Muscle of leg (tissue), 11 donors: ENCODE data around the gene CUX1. TPM values are rescaled to one million over a fixed set of nuclear protein-coding genes. Genes with fewer than 3 reads are reported as not detected.

Experiments
- DNase-seq: peaks from one replicate; pipeline ENCODE4 v3.0.0; 2013
- H3K27ac ChIP-seq: one replicate; pipeline ENCODE4 v1.5.1; 2013; ENCODE audit warnings: mild to moderate bottlenecking, low read length, control low read depth
- H3K27me3 ChIP-seq: one replicate; pipeline ENCODE4 v1.6.1; 2013; ENCODE audit warnings: low read length; ENCODE audit not compliant: control insufficient read depth, insufficient read depth
- H3K36me3 ChIP-seq: one replicate; pipeline ENCODE4 v1.6.1; 2013; ENCODE audit warnings: low read length; ENCODE audit not compliant: control insufficient read depth, insufficient read depth
- H3K4me1 ChIP-seq: one replicate; pipeline ENCODE4 v1.6.1; 2013; ENCODE audit warnings: low read length; ENCODE audit not compliant: control insufficient read depth, insufficient read depth
- H3K4me3 ChIP-seq: one replicate; pipeline ENCODE4 v1.5.1; 2013; ENCODE audit warnings: low read length, control low read depth
- H3K9me3 ChIP-seq: replicated peaks from 2 replicates; pipeline ENCODE4 v1.6.1; 2013; ENCODE audit warnings: low read depth, low read length; ENCODE audit not compliant: control insufficient read depth
- WGBS: methylation state at CpG from one replicate; pipeline ENCODE4 v1.1.5; 2013; ENCODE audit warnings: missing lambda C conversion rate; ENCODE audit not compliant: insufficient coverage; 5-methylcytosine and 5-hydroxymethylcytosine counted together
- polyA plus RNA-seq, 8 donors: library from polyadenylated mRNA; unstranded; fragments of 120-200 nt; gene quantifications; one replicate each; pipeline versions ENCODE4 v1.2.1 to v1.2.3, GENCODE V29; 2013; ENCODE audit warnings: inconsistent platforms in 1 of 8, low replicate concordance in 1 of 8; ENCODE audit not compliant: insufficient read length in 8 of 8, insufficient read depth in 1 of 8
- total RNA-seq: library from RNA; stranded (reverse); fragments of 120-200 nt; gene quantifications from one replicate; pipeline ENCODE4 v1.2.4, GENCODE V29; 2013

CUX1 gene
- total and polyA plus RNA-seq, 9 donors: 29.4 to 46.9 (median 40.8) TPM

GRCh38 chr7:102186306-102186705, 368.9 kb downstream of the CUX1 start:
- Histone ChIP-seq H3K27ac (no peak overlapping the region), H3K4me3 (no peak overlapping the region), H3K27me3 (no peaks in the 10 kb centered on the region), H3K4me1 (peaks cover 5% of the 10 kb centered on the region), H3K9me3 (no peaks in the 10 kb centered on the region), H3K36me3 (peaks cover 40% of the 10 kb centered on the region)
- WGBS: 65% methylated on average over 3 of the region's 6 CpGs
- DNase-seq: no peak

DNA sequence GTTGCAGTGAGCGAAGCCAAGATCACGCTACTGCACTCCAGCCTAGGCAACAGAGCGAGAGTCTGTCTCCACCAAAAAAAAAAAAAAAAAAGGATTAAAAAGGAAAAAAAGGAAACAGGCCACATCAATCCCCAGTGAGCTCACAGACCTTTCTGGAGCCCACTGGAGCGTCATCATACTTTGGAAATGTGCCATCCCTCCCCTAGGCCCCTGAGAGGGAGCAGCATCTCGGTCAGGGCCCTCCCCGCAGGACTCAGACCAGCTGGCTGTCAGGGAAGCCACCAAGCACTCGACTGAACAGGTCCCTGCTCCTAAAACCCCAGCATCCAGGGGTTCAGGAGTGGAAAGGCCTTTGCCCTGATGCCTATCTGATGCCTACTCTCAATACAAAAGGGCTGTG, 371.3 kb downstream of the CUX1 start:
- peak; percentile 30 for DNase-seq
- Histone ChIP-seq H3K27ac (no peak overlapping the region), H3K4me3 (no peak overlapping the region), H3K9me3 (no peaks in the 10 kb centered on the region), H3K36me3 (peaks cover 60% of the 10 kb centered on the region), H3K27me3 (no peaks in the 10 kb centered on the region), H3K4me1 (peaks cover 2% of the 10 kb centered on the region)
- 46% methylated on average over 3 of the region's 7 CpGs for WGBS

GRCh38 chr7:102189756-102190155, 372.3 kb downstream of the CUX1 start:
- Histone ChIP-seq H3K27ac (no peak overlapping the region), H3K9me3 (no peaks in the 10 kb centered on the region), H3K36me3 (peaks cover 62% of the 10 kb centered on the region), H3K4me1 (peaks cover 2% of the 10 kb centered on the region), H3K27me3 (no peaks in the 10 kb centered on the region), H3K4me3 (no peak overlapping the region)
- WGBS: 87% methylated on average over 7 of the region's 7 CpGs
- no peak for DNase-seq

DNA sequence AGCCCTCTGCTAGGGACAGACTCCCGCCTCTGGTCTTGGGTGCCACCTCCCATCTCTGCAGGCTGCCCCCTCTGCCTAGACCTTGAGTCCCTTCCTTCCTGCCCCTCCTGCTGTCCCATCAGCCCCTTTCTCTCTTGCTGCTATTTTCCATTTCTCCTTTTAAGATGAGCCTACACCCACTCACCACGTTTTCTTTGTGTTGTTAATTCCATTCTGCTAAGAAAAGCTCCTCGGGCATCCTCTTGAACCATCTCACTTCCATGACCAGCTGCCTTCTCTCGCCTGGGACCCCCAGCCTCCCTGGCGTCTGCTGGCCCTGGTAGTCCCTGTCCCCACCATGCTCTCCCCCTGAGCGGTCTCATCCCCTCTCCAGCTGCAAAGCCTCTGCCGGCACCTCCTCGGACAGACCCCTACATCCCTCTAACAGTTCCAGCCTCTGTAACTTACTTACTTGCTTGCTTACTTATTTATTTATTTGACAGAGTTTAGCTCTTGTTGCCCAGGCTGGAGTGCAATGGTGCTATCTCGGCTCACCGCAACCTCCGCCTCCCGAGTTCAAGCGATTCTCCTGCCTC, 373.4 kb downstream of the CUX1 start:
- 76% methylated on average over 5 of the region's 13 CpGs for WGBS
- no peak overlapping the region for H3K4me3 ChIP-seq
- no peak for DNase-seq
- H3K27ac ChIP-seq: no peak overlapping the region
- peaks cover 2% of the 10 kb centered on the region for H3K4me1 ChIP-seq
- peaks cover 59% of the 10 kb centered on the region for H3K36me3 ChIP-seq
- H3K27me3 ChIP-seq: no peaks in the 10 kb centered on the region
- H3K9me3 ChIP-seq: no peaks in the 10 kb centered on the region

GRCh38 chr7:102191556-102192379, 374.3 kb downstream of the CUX1 start:
- Histone ChIP-seq H3K27ac (no peak overlapping the region), H3K4me1 (peaks cover 2% of the 10 kb centered on the region), H3K36me3 (peaks cover 62% of the 10 kb centered on the region), H3K27me3 (no peaks in the 10 kb centered on the region), H3K9me3 (no peaks in the 10 kb centered on the region), H3K4me3 (no peak overlapping the region)
- no peak for DNase-seq
- WGBS: 76% methylated on average over 17 of the region's 17 CpGs

DNA sequence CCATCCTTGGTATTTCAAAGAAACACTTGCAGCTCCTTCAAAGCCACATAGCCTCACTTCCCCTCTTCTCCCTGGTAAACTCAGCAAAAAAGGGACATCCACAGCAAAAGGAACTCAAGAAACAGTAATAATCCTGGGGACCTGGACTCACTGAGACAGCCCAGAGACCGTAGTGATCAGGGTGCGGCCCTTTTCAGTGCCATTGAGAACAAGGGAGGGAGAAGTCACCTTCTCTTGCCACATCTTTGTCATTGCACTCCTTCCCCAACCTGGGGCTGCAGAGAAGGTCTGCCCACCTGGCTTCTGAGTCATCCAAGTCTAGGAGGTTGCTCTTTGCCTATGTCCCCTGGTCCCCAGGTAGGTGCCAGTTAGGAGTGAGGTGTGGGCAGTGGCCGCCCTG, 375.4 kb downstream of the CUX1 start:
- no peak for DNase-seq
- Histone ChIP-seq H3K27me3 (no peaks in the 10 kb centered on the region), H3K9me3 (no peaks in the 10 kb centered on the region), H3K4me1 (peaks cover 2% of the 10 kb centered on the region), H3K4me3 (no peak overlapping the region), H3K36me3 (peaks cover 69% of the 10 kb centered on the region), H3K27ac (no peak overlapping the region)
- WGBS: 94% methylated on average over 2 of the region's 3 CpGs

- no peak for DNase-seq
- Histone ChIP-seq H3K27me3 (no peaks in the 10 kb centered on the region), H3K4me3 (no peak overlapping the region), H3K9me3 (no peaks in the 10 kb centered on the region), H3K4me1 (peaks cover 2% of the 10 kb centered on the region), H3K36me3 (peaks cover 78% of the 10 kb centered on the region), H3K27ac (no peak overlapping the region)
- WGBS: 87% methylated on average over 6 of the region's 8 CpGs
These were observed 376.4 kb downstream of the CUX1 start for GRCh38 chr7:102193806-102194205.

GRCh38 chr7:102195361-102195760, 377.9 kb downstream of the CUX1 start:
- H3K9me3 ChIP-seq: no peaks in the 10 kb centered on the region
- peaks cover 74% of the 10 kb centered on the region for H3K36me3 ChIP-seq
- no peak overlapping the region for H3K4me3 ChIP-seq
- H3K27me3 ChIP-seq: no peaks in the 10 kb centered on the region
- 92% methylated on average over 34 of the region's 34 CpGs for WGBS
- DNase-seq: no peak
- H3K4me1 ChIP-seq: no peaks in the 10 kb centered on the region
- H3K27ac ChIP-seq: no peak overlapping the region

DNA sequence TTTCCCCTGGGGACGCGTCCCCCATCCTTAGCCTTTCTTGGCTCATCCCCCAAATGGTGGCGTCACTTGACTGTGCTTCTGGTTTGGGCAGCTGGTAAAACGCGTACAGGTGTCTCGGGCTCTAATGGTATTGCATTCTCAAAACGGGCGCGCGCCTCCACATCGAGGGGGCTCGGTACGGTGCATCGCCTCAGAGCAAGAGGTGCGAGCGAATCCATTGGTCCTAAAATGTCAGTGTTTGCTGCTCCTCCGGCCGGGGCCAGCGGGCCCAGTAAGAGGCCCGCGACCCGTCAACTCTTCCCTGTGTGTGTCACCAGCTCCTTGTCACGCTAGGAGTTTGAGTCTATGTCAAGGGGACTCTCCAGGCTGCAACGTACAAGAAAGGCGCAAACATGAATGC, 378.6 kb downstream of the CUX1 start:
- no peak for DNase-seq
- Histone ChIP-seq H3K27ac (no peak overlapping the region), H3K27me3 (no peaks in the 10 kb centered on the region), H3K36me3 (peaks cover 69% of the 10 kb centered on the region), H3K9me3 (no peaks in the 10 kb centered on the region), H3K4me3 (no peak overlapping the region), H3K4me1 (no peaks in the 10 kb centered on the region)
- 92% methylated on average over 25 of the region's 25 CpGs for WGBS

GRCh38 chr7:102197161-102197560, 379.7 kb downstream of the CUX1 start:
- no peaks in the 10 kb centered on the region for H3K9me3 ChIP-seq
- H3K27me3 ChIP-seq: no peaks in the 10 kb centered on the region
- no peak overlapping the region for H3K4me3 ChIP-seq
- no peak overlapping the region for H3K27ac ChIP-seq
- H3K4me1 ChIP-seq: no peaks in the 10 kb centered on the region
- DNase-seq: no peak
- 92% methylated on average over 14 of the region's 17 CpGs for WGBS
- H3K36me3 ChIP-seq: peaks cover 71% of the 10 kb centered on the region
